T-helper 22 cell (primary cell): ENCODE measurements around the gene TF.

Experiments
- DNase-seq: peaks from one replicate; pipeline ENCODE4 v3.0.0-alpha.2; 2020; ENCODE audit warnings: low read depth

TF gene

DNA sequence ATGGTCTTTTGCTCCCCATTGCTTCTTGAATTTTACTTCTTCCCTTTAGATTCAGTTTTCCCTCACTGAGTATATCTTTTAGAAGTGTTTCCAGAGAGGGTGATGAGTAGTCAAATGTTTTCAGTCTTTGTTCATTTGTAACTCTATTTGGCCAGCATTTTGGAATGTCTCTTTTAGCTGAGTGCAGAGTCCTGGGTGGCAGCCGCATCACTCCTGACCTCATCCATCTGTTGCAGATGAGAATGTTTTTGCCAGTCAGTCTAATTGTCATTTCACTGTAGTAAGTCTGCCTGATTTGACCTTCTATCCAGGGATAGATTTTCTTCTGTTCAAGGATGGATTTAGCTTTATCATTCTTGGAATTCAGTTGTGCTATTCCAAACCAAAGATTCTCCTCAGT lies 66.7 kb downstream of the TF start:
- DNase-seq: no peak

- DNase-seq: no peak
Observed at GRCh38 chr3:133815386-133815785, 69.2 kb downstream of the TF start.

DNA sequence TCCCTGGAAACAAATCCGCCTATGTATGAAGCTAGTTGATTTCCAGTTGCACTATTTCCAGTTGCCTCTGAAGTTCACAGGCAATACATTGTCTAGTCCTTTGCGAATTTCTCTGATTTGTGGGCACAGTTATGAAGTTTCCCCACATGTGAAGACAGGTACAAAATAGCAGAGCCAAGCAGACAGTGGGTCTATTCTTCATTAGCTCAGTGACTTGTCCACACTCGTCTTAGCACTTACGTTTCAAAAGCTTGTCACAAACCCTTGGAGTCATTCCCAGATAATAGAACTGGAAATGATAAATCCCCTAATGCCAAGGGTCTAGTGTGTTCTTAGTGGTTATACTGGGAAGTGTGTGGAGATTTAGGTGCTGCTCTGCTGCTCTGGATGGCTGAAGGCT lies 73.9 kb downstream of the TF start:
- DNase-seq: no peak

GRCh38 chr3:133820889-133821675 lies 74.9 kb downstream of the TF start:
- DNase-seq: no peak

- no peak for DNase-seq
Observed at GRCh38 chr3:133821767-133822638, 75.8 kb downstream of the TF start.

DNA sequence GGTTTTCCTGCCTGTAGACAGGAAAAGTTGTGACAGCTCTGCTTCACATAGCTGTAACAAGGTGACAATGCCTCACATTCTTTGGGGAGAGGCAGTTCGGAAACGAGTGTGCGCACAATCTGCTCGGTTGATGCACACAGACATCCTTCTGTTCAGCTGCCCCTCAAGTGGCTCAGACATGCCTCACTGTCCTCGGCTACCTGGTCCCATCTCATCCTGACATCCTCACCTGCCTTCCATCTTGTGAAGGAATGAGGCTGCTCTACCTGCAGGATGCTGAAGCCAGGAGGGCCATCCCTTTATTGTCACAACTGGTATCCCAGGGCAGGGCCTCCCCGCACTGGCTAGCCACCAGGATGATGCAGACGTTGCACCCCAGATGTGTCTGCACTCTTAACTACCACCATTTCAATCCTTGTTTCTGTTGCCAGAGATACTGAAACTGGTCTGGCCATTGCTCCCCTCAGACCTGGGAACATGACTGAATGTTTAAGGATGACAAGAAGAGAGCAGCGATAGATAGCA lies 78.8 kb downstream of the TF start:
- no peak for DNase-seq

DNA sequence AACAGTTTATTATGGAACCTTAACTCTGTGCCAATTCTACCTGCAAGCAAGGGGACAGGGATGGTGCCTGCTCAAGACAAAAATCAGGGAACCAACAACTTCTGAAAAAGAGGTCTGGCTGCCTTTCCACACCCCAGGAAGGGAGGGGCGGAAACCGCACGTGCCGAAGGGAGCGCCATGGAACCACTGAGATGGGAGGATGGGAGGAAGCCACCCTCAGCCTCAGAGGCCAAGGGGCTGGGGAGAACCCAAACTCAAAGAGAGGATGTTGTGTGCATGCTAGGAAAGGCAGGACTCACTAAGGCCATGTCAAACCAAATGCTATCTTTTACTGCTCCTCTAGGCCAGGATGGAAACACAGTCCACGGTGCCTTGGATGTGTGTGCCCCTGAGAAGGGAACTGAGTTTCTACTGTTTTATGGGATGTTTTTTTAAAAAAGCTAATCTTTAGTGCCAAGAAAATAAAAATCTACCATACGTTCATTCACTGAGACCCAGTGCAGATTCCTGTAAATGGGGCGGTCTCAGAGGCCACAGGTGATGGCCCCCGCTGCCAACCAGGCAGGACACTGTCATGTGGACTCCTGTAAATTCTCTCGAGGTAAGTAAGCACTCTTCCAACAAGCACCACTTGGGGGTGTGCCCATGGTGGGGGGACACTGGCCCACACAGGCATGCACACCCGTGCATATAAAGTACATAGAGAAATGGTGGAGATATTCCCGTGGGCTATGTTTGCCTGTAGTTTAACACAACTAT lies 80.0 kb downstream of the TF start:
- DNase-seq: no peak

DNA sequence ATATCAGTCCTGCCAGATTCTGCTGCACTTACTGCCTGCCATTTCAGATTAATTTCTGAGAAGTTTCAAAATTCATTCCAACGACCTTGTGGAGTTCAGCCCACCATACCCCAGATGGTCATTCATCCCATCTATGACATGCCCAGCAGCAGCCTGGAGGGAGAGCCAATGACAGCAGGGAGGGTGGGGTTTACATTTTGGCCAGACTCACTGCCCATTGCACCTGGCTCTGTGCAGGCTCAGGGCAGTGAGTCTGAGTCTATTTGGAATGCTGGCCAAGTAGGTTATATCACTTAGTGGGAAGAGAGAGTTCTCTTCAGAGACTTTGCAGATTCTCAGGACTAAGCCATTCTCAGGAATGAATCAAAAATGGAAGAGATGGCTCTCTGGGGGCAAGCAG lies 80.9 kb downstream of the TF start:
- no peak for DNase-seq

- no peak for DNase-seq
Observed at GRCh38 chr3:133827684-133828083, 81.5 kb downstream of the TF start.

- DNase-seq: no peak
Observed at GRCh38 chr3:133828576-133829309, 82.5 kb downstream of the TF start.

DNA sequence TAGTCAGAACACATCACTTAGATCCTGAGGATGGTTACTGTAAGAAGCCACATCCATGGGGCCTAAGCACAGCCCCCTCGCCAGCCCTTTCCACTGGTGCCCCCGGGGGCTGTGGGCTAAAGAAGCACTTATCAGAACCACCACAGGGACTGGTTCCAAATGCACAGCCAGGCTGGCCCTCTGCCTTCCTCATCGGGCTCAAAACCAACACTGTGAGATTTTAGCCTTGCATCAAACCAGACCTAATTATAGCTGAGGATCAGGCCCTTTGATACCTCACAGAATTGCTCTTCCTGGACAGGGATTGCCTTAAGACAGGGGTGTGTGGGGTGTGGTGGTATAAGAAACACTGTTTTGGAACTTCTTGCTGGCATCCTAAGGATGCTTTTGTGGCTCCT lies 83.1 kb downstream of the TF start:
- DNase-seq: no peak

GRCh38 chr3:133830071-133830470 lies 83.9 kb downstream of the TF start:
- DNase-seq: no peak

GRCh38 chr3:133831966-133832801 lies 86.0 kb downstream of the TF start:
- no peak for DNase-seq

DNA sequence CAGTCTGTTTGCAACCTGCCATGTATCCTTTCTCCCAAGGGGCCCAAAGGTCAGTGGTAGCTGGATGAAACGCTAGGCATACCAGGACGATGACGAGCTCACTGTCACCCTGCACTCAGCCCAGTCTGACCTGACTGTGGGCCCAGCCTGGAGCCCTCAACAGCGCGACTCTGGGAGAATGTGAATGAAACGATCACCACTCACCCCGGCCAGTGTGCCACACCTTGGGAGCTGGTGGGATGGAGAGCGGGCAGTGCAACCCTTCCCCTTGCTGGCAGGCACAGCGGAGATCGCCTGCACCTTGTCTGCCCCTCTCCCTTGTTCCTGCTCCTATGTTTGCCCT lies 86.6 kb downstream of the TF start:
- no peak for DNase-seq

- no peak for DNase-seq
Observed at GRCh38 chr3:133833267-133833666, 87.1 kb downstream of the TF start.

GRCh38 chr3:133833880-133834620 lies 87.9 kb downstream of the TF start:
- no peak for DNase-seq

- DNase-seq: no peak
Observed at GRCh38 chr3:133834621-133835417, 88.6 kb downstream of the TF start.

GRCh38 chr3:133835418-133835743 lies 89.2 kb downstream of the TF start:
- DNase-seq: no peak

DNA sequence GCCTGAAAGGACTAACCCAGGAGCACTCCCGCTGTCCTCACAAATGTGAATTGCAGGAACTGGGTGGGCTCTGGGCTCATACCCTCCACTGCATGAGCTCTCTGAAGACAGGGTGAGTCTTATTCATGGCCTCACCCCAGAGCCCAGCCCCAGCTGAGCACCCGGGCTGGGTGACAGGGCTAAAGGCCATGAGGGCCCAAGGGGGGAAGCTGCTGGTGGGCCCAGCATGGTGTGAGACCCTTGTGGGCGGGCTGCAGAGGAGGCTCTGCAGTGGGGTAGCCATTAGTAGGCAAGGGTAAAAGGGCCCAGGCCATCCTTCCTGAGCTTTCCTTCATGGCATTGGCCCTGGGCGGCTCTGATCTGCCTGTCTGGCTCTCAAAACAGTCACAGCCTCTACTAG lies 89.8 kb downstream of the TF start:
- DNase-seq: no peak
